Endothelial cell (in vitro differentiated cells): ENCODE data around the gene UNCX. TPM values are rescaled to one million over a fixed set of nuclear protein-coding genes. Genes with fewer than 3 reads are reported as not detected.

Experiments
- DNase-seq: peaks from one replicate; pipeline ENCODE4 v3.0.0; 2021; ENCODE audit warnings: low spot score
- H3K27ac Mint-ChIP-seq: one replicate; pipeline ENCODE4 v1.8.0; 2021; ENCODE audit warnings: mixed read lengths, inconsistent platforms; ENCODE audit not compliant: unreplicated experiment
- H3K27me3 Mint-ChIP-seq: one replicate; pipeline ENCODE4 v1.8.0; 2021; ENCODE audit warnings: mild to moderate bottlenecking, moderate library complexity, mixed read lengths, inconsistent platforms; ENCODE audit not compliant: unreplicated experiment
- H3K36me3 Mint-ChIP-seq: one replicate; pipeline ENCODE4 v1.8.0; 2021; ENCODE audit warnings: mild to moderate bottlenecking, low read depth, mixed read lengths, inconsistent platforms; ENCODE audit not compliant: unreplicated experiment
- H3K4me1 Mint-ChIP-seq: one replicate; pipeline ENCODE4 v1.8.0; 2021; ENCODE audit warnings: mild to moderate bottlenecking, mixed read lengths, inconsistent platforms; ENCODE audit not compliant: unreplicated experiment
- H3K4me3 Mint-ChIP-seq: one replicate; pipeline ENCODE4 v1.8.0; 2021; ENCODE audit warnings: mild to moderate bottlenecking, mixed read lengths, inconsistent platforms; ENCODE audit not compliant: unreplicated experiment
- H3K9me3 Mint-ChIP-seq: one replicate; pipeline ENCODE4 v1.8.0; 2021; ENCODE audit warnings: mixed read lengths, inconsistent platforms; ENCODE audit not compliant: unreplicated experiment
- total RNA-seq: library from RNA; stranded (reverse); fragmentation: NEBNext Ultra II Directional; extraction: Animal tissue kit (Norgen Biotek cat#: 25700); gene quantifications from one replicate; pipeline ENCODE4 v1.2.1, GENCODE V29; 2021; ENCODE audit not compliant: unreplicated experiment
- TF ChIP-seq, protein P1 (sequence below): fragments of 200-600 bp; sonication (generic); IDR thresholded peaks from one replicate; pipeline ENCODE4 v1.5.0; 2021; ENCODE audit warnings: antibody characterized with exemption; ENCODE audit not compliant: unreplicated experiment

Gene UNCX
- total RNA-seq, 1 donor from 2014 or later, result not detected

DNA sequence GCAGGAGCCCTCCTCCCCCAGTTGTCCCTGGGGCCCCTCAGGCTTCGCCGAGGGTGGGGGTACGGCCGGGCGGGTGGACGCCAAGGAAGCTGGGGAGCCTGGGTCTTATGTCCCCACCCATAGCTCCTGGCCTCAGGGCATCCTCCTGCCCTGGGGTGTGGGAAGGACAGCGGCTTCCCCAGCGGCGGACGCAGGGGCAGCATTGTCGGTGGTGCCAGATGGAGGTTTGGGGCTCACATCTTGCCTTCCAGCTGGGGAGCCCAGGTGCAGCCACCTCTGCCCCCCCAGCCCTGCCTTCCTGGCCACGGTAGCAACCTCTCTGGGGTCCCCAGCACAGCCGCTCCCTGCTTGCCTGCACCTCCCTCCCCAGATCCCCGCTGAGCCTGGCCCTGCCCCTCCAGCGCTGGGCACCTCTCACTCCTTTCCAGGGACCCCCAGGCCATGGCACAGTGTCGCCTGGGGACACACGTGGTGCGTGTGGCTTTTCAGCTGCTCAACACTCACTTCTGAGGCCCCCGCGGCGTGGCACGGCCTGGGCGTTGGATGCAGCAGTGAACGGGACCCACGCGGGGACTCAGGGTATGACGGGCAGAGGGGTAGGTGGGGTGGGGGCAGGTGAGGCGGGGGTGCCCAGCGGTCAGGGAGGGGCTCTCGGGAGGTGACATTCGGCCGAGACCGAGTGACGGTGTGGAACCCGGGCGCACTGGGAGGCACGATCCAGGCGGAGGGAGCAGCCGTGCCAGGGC is 53.1 kb downstream of the UNCX start:
- Mint-ChIP-seq H3K9me3 (no peaks in the 10 kb centered on the region), H3K27me3 (peaks cover 5% of the 10 kb centered on the region), H3K27ac (no peak overlapping the region), H3K36me3 (no peaks in the 10 kb centered on the region), H3K4me1 (no peaks in the 10 kb centered on the region), H3K4me3 (no peak overlapping the region)
- TF ChIP-seq, protein P1, sequence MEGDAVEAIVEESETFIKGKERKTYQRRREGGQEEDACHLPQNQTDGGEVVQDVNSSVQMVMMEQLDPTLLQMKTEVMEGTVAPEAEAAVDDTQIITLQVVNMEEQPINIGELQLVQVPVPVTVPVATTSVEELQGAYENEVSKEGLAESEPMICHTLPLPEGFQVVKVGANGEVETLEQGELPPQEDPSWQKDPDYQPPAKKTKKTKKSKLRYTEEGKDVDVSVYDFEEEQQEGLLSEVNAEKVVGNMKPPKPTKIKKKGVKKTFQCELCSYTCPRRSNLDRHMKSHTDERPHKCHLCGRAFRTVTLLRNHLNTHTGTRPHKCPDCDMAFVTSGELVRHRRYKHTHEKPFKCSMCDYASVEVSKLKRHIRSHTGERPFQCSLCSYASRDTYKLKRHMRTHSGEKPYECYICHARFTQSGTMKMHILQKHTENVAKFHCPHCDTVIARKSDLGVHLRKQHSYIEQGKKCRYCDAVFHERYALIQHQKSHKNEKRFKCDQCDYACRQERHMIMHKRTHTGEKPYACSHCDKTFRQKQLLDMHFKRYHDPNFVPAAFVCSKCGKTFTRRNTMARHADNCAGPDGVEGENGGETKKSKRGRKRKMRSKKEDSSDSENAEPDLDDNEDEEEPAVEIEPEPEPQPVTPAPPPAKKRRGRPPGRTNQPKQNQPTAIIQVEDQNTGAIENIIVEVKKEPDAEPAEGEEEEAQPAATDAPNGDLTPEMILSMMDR, result no peak
- no peak for DNase-seq

Other genes with a start within 250 kb of the UNCX start
- gene CYP2W1, start 249.7 kb upstream of the UNCX start, total RNA-seq, result not detected
- 8.1 TPM for gene GPR146, start 188.3 kb upstream of the UNCX start, total RNA-seq
- gene GPER1, start 144.8 kb upstream of the UNCX start, total RNA-seq, result 0.72 TPM
- gene ZFAND2A, start 72.7 kb upstream of the UNCX start, total RNA-seq, result 36.0 TPM
- 25.0 TPM for gene MICALL2, start 226.6 kb downstream of the UNCX start, total RNA-seq